Body of pancreas (tissue), 4 donors: ENCODE measurements around the gene HMG20A.

ENCODE experiments used
- POLR2A ChIP-seq, 3 donors: fragments of 450-650 bp; IDR thresholded peaks; one replicate each; pipeline ENCODE4 v1.6.1; 2016; ENCODE audit warnings: antibody characterized with exemption in 3 of 3, mild to moderate bottlenecking in 2 of 3
- TF ChIP-seq, protein P1 (sequence below), 7 experiments: fragments of 450-650 bp in 4 of 7; fragments of 200-600 bp in 3 of 7; sonication (generic) in 3 of 7; IDR thresholded peaks; one replicate each; pipeline ENCODE4 v1.5.1; 2016 to 2019; ENCODE audit warnings: antibody characterized with exemption in 7 of 7

- no peak for TF ChIP-seq POLR2A (IDR thresholded peaks at IDR 0.05)
- TF ChIP-seq, protein P1, sequence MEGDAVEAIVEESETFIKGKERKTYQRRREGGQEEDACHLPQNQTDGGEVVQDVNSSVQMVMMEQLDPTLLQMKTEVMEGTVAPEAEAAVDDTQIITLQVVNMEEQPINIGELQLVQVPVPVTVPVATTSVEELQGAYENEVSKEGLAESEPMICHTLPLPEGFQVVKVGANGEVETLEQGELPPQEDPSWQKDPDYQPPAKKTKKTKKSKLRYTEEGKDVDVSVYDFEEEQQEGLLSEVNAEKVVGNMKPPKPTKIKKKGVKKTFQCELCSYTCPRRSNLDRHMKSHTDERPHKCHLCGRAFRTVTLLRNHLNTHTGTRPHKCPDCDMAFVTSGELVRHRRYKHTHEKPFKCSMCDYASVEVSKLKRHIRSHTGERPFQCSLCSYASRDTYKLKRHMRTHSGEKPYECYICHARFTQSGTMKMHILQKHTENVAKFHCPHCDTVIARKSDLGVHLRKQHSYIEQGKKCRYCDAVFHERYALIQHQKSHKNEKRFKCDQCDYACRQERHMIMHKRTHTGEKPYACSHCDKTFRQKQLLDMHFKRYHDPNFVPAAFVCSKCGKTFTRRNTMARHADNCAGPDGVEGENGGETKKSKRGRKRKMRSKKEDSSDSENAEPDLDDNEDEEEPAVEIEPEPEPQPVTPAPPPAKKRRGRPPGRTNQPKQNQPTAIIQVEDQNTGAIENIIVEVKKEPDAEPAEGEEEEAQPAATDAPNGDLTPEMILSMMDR (IDR thresholded peaks at IDR 0.05), result no peak
These were observed 36.6 kb upstream of the HMG20A start for GRCh38 chr15:77384086-77384485.
